Forelimb muscle (tissue), 1 donor: ENCODE data around the gene CATSPERE. TPM values are rescaled to one million over a fixed set of nuclear protein-coding genes. Genes with fewer than 3 reads are reported as not detected.
"Not testable (repeated sequence)": the region's sequence is repeated elsewhere in the genome, so short reads cannot be mapped to it uniquely, and the experiment has no call there.

ENCODE experiments used
- DNase-seq: peaks from one replicate; pipeline ENCODE4 v3.0.0-alpha.2; 2013; ENCODE audit warnings: low read depth
- polyA plus RNA-seq: library from polyadenylated mRNA; unstranded; fragments of 120-200 nt; gene quantifications from one replicate; pipeline ENCODE4 v1.2.1, GENCODE V29; 2013; ENCODE audit not compliant: insufficient read length

The CATSPERE gene
- polyA plus RNA-seq, 1 donor, result 0.77 TPM

DNA sequence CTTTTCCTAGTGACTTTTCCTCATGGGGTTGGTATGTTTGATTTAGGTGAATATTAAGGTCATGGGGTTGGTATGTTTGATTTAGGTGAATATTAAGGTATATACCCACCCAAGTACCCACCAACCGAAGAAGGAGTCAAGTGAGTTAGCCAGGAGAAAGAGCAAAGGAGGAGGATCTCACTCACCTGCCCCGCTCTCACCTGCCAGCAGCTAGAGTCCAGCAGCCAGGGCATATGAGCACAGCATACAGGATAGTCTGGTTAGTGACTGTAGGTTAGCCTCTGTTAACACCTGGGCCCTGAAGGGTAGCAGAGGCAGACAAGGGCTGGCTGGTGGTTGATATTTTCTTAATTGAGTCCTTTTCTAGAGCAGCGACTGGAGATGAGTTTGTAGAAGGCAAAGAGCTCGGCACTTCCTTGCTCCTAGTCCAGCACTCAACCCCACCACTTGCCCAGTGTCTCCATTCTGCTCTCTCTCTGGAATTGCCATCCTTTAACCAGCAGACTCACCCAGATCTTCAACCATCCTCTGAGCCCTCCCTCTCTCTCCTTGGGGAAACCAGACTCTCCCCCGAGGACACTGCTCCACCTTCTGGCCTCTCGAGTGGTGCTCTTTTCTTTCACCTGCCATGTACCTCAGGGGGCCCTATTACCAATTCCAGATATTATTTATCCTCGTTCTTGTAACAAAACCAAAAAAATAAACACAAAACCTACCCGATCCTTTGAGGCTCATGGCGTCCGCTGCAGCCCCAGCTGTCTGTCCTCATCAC, 175.6 kb downstream of the CATSPERE start:
- no peak for DNase-seq

GRCh38 chr1:244639561-244639960, 178.5 kb downstream of the CATSPERE start:
- DNase-seq, result no peak

GRCh38 chr1:244640917-244641316, 179.8 kb downstream of the CATSPERE start:
- no peak for DNase-seq

- no peak for DNase-seq
Measured at GRCh38 chr1:244642526-244642925, 181.5 kb downstream of the CATSPERE start.

DNA sequence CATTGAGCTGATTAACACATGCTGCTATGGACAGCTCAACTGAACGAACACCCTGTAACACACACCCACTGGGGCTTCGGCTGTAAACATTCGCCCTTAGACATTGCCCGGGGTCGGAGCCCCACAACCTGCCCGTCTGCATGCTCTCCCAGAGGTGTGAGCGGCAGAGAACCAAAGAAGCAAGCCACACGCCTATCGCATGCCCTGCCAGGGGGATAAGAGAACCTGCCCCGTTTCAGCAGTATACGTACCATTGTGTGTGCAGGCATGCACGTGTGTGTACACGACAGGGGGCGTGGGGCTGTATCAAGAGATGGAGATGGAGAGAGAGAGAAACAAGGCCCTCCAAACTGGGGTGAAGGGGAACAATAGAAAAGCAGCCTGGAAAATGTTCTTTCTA, 181.9 kb downstream of the CATSPERE start:
- no peak for DNase-seq

DNA sequence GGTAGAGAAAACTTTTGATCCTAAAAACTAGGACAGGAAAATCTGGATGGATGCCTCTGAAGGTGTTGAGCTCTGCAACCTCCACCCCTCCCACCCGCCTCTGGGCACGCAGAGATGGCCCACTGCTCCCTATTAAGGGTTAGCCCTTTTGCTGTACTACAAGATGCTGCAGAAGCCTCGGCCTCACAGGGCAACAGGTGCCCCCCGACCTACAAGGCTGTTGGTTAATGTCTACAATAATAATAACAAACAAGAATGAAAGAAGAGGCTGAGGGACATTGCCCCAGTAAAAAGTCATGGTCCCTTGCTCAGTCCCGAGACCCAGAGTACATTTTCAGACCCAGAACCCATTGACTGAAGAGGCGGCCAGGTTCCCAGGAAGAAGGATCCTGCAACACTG, 184.3 kb downstream of the CATSPERE start:
- DNase-seq, result no peak

GRCh38 chr1:244645890-244646289, 184.8 kb downstream of the CATSPERE start:
- DNase-seq, result no peak

GRCh38 chr1:244647819-244648218, 186.7 kb downstream of the CATSPERE start:
- no peak for DNase-seq

GRCh38 chr1:244651956-244652622, 191.0 kb downstream of the CATSPERE start:
- DNase-seq, result no peak

DNA sequence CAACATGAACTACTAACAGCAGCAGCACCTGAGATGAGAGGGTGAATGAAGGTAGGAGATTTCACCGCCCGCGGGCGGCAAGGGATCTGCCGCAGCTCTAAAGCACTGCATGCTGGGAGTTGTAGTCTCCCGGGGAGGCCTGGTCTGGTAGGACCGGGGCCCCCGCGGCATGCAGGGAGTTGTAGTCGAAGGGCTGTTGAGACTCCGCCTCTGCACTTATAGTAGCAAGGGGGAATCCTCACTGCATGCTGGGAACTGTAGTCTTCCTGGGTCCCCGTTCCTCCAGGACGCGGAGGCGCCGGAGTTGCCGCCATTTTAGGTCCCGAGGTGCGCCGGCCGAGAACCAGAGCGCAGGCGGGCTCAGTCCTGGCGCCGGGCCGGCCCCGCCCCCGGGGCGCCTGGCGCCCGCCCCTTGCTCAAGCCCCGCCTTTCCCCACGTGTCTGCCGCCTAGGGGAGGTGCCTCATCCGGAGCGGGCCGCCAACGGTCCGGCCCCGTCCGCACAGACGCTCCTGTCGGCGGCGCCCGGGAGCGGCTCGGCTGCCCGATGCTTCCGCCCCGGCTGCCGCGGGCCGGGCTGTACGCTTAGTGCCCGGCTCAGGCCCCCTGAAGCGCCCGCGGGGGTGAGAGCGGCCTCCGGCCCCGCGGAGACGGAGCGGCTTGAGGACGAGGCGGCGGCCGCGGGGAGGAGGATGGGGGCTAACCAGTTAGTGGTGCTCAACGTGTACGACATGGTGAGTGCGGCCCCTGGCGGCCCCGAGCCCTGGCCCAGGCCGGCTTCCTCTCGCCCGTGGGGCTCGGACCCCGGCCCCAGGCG, 191.8 kb downstream of the CATSPERE start, which contains the start of gene DESI2:
TSS of gene DESI2 (plus strand) at position 504 of the 816 bp plus-strand sequence. CDS start at position 692, 188 bp downstream.
- DNase-seq, result peak; percentile 99

- DNase-seq, result no peak
Measured at GRCh38 chr1:244653439-244654107, 192.5 kb downstream of the CATSPERE start.

DNA sequence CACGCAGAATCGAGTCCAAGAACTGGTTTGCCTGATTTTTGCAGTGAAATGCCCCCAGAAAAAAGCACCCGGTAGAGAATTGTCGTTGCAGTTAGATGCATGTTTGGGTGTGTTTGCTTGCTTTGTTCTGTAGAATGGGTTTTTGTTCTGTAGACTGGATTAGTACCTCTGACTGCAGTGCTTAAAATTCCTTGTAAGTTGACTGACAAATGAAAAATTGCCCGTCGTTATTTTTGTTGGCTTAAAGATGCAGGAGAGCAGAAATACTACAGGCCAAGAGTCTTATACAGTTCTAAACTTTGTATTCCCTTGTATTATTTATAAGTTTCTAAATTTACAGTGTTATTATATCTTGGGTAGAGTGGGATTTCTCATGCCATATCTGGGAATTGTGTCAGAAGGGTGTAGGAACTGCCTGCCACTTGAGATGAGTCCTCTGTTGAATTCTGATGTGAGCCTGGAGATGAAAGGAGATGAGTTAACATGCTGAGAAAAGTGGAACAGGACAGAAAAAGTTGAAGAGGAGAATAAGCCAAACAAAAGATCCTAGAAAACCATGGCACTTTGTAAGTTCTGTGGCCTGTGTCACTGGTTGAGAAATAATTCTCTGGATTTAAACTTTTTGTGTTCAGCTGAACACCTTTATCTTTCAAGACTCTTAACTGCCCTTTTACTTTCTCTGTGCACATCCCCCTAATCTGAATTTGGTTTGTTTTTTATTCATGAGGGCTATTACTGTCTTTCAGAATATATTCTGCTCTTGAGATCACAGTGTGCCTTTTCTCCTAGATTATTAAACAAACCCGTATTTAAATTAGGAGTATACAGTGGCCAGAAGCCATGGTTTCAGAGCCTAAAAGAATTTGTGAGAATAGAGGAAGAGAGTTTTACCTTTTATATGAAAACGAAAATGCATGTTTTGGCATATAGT, 193.3 kb downstream of the CATSPERE start:
- no peak for DNase-seq

DNA sequence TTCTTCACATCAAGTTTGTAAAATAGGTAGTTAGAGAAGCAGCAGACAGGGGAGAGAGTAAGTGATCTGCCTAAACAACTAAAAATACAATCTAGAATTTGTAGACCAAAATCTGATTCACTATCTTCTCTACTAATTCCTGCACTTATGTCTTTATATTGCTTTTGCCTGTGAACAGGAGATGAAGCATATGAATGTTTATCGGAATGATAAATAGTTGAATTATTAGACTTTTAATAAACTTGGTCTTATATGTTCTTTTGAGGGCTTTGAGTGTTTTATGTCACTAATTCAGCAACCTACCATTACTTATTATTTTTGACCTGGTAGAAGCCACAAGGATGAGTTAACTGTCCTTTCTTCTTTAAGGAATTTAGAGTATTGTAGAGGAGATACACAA, 194.1 kb downstream of the CATSPERE start:
- no peak for DNase-seq

GRCh38 chr1:244657421-244657820, 196.3 kb downstream of the CATSPERE start:
- no peak for DNase-seq

DNA sequence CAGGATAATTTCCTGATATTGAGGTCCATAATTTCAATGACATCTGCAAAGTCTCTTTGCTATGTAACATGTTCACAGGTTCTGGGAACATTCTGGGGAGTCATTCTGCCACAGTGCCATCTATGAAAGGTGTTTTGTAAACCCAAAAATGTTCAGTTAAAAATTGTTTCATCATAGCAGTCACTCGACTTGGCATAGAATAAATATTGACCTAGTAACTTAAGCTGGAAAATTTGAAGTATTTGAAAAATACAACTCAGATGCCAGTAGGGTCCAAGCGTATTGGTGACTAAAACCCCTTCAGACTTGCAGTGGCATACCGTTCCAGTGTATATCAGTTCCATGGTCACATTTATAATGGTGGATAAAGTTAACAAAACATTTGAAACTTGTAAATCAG, 198.6 kb downstream of the CATSPERE start:
- DNase-seq, result no peak

DNA sequence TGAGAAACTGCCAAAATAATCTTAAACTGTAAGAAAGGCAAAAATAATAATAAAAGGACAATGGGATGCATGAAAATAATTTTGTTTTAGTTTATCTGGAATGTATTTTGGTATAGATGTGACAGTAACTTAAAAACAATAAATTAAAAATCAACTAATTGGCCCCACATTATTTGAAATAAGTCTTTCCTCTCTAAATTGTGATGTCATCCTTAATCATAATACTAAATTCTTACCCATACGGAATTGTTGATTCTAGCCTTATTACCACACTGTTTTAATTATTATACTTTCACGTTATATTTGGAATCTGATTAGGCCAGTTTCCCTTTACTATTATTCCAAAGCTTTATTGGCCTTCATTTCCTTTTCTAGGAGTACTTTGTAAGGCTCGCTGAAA, 199.5 kb downstream of the CATSPERE start:
- no peak for DNase-seq

DNA sequence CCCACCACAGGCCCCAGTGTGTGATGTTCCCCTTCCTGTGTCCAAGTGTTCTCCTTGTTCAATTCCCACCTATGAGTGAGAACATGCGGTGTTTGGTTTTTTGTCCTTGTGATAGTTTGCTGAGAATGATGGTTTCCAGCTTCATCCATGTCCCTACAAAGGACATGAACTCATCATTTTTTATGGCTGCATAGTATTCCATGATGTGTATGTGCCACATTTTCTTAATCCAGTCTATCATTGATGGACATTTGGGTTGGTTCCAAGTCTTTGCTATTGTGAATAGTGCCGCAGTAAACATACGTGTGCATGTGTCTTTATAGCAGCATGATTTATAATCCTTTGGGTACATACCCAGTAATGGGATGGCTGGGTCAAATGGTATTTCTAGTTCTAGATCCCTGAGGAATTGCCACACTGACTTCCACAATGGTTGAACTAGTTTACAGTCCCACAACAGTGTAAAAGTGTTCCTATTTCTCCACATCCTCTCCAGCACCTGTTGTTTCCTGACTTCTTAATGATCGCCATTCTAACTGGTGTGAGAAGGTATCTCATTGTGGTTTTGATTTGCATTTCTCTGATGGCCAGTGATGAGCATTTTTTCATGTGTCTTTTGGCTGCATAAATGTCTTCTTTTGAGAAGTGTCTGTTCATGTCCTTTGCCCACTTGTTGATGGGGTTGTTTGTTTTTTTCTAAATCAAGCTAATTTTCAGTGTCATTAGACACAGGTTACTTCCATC, 200.7 kb downstream of the CATSPERE start:
- not testable (repeated sequence) for DNase-seq

DNA sequence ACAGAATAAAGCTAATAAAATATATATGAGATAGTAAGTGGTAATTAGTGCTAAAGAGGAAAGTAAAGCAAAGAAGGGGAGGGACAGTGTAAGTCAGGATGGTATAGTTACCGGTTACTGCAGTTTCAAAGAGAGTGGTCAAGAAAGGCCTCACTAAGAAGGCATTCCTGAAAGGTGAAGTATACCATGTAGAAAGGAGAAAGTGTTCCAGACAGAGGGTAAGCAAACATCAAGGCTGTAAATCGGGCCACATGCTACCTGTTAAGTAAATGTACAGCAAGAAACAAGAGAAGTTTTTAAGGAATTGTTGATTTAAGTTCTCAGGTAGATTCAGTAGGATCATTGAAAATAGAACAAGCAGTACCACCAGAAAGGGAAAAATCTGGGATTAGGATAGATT, 201.5 kb downstream of the CATSPERE start:
- DNase-seq, result no peak

DNA sequence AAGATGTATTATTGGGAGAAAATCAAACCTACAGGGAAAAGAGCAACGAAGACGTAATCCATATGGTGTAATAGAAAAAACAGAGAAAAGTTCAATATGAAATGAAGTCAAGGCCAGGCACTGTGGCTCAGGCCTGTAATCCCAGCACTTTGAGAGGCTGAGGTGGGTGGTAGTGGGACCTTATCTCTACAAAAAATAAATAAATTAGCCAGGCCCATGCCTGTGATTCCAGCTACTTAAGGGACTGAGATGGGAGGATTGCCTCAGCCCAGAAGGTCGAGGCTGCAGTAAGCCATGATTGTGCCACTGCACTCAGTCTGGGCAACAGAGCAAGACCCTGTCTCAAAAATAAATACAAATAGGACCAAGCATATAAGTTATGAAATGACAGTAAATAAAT, 203.3 kb downstream of the CATSPERE start:
- no peak for DNase-seq

- no peak for DNase-seq
Measured at GRCh38 chr1:244665771-244666217, 204.7 kb downstream of the CATSPERE start.
